Peyer's patch (tissue), 4 donors: ENCODE results near the gene ARPC5L.

ENCODE experiments used
- CTCF ChIP-seq, 6 experiments: fragments of 450-650 bp in 4 of 6; fragments of 200-600 bp in 2 of 6; sonication (generic) in 1 of 6; IDR thresholded peaks; one replicate each; pipeline ENCODE4 v1.5.1; 2017 to 2019; ENCODE audit warnings: antibody characterized with exemption in 6 of 6, mild to moderate bottlenecking in 3 of 6, moderate library complexity in 1 of 6
- POLR2A ChIP-seq, 2 donors: fragments of 450-650 bp; IDR thresholded peaks; one replicate each; pipeline ENCODE4 v1.5.1; 2017; ENCODE audit warnings: antibody characterized with exemption in 2 of 2, mild to moderate bottlenecking in 2 of 2, moderate library complexity in 2 of 2

- TF ChIP-seq CTCF (IDR thresholded peaks at IDR 0.05) (no peak), POLR2A (IDR thresholded peaks at IDR 0.05) (no peak)
Measured at GRCh38 chr9:124830593-124830992, 31.3 kb upstream of the ARPC5L start.
